ENCODE measurements around the gene NRCAM.

DNA sequence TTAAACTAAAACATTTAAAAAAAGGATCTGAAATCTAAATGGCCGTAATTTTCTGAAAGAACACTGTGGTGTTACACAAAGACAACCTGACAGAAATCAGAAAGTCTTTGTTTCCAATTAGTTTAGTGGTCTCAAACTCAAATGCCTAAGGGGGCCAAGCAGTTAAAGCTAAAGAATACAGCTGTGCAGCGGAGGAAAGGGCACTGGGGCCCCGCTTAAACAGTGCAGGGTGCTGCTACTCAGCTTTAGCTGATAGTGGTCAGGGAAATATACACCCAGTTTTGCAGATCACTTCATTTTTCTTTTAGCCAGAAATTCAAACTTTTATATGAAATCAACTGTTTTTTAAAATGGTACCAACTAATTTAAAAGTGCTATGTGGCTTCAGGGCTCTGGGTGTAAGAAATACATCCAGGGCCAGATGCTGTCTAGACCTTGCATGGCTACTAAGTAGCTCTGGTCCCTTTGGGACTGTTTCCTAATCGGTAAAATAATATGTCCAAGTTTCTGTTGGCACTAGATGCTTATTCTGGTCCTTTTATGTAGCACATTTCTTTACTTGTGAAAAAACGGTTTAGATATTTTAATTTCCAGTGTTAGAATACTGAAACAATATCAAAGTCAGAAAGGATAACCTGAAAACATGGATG, 164.3 kb downstream of the NRCAM start:
- TF ChIP-seq, protein P1, sequence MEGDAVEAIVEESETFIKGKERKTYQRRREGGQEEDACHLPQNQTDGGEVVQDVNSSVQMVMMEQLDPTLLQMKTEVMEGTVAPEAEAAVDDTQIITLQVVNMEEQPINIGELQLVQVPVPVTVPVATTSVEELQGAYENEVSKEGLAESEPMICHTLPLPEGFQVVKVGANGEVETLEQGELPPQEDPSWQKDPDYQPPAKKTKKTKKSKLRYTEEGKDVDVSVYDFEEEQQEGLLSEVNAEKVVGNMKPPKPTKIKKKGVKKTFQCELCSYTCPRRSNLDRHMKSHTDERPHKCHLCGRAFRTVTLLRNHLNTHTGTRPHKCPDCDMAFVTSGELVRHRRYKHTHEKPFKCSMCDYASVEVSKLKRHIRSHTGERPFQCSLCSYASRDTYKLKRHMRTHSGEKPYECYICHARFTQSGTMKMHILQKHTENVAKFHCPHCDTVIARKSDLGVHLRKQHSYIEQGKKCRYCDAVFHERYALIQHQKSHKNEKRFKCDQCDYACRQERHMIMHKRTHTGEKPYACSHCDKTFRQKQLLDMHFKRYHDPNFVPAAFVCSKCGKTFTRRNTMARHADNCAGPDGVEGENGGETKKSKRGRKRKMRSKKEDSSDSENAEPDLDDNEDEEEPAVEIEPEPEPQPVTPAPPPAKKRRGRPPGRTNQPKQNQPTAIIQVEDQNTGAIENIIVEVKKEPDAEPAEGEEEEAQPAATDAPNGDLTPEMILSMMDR (IDR thresholded peaks at IDR 0.05) = no peak
- no peak for TF ChIP-seq POLR2A (IDR thresholded peaks at IDR 0.05)

All from lower leg skin (tissue), 3 donors.